ENCODE data around the gene ADPRHL1. TPM values are rescaled to one million over a fixed set of nuclear protein-coding genes. Genes with fewer than 3 reads are reported as not detected.

The ADPRHL1 gene
- total and polyA plus RNA-seq, 7 donors, result 1.2 to 7.8 (median 4.2) TPM

GRCh38 chr13:113408562-113408961 lies 44.7 kb downstream of the ADPRHL1 start:
- H3K27me3 ChIP-seq, result peaks cover 0 to 7% (median 0%) of the 10 kb centered on the region in 3 donors
- intact Hi-C loops (cut with DNase I), result no loop called here

GRCh38 chr13:113407531-113408393 lies 45.5 kb downstream of the ADPRHL1 start:
- Histone ChIP-seq H3K27me3 (peaks cover 0 to 3% (median 0%) of the 10 kb centered on the region in 3 donors), H3K36me3 (no peaks in the 10 kb centered on the region), H3K4me3 (no peak overlapping the region), H3K9me3 (no peaks in the 10 kb centered on the region), H3K4me1 (peaks cover 0 to 23% (median 20%) of the 10 kb centered on the region in 4 donors), H3K27ac (no peak overlapping the region)
- intact Hi-C loops (cut with DNase I), result no loop called here
- TF ChIP-seq EP300 (IDR thresholded peaks at IDR 0.05) (no peak), POLR2A (IDR thresholded peaks at IDR 0.05) (no peak), POLR2AphosphoS5 (IDR thresholded peaks at IDR 0.05) (no peak), CTCF (IDR thresholded peaks at IDR 0.05) (no peak)
- 82 to 88% methylated on average over 41 of the region's 41 CpGs for WGBS, 2 donors
- peak; percentile 61 for DNase-seq

More at GRCh38 chr13:113408562-113408961, 44.7 kb downstream of the ADPRHL1 start:
- Histone ChIP-seq H3K9me3 (no peaks in the 10 kb centered on the region), H3K4me1 (peaks cover 0 to 29% (median 24%) of the 10 kb centered on the region in 4 donors), H3K36me3 (no peaks in the 10 kb centered on the region), H3K27ac (no peak overlapping the region), H3K4me3 (no peak overlapping the region)
- DNase-seq, result peak; percentile 17
- 85 to 87% methylated on average over 3 of the region's 3 CpGs for WGBS, 2 donors
- TF ChIP-seq EP300 (IDR thresholded peaks at IDR 0.05) (no peak), CTCF (IDR thresholded peaks at IDR 0.05) (no peak), POLR2AphosphoS5 (IDR thresholded peaks at IDR 0.05) (no peak), POLR2A (IDR thresholded peaks at IDR 0.05) (no peak)

GRCh38 chr13:113407103-113407530 lies 46.2 kb downstream of the ADPRHL1 start:
- intact Hi-C loops (cut with DNase I), result no loop called here
- peaks cover 0 to 3% (median 0%) of the 10 kb centered on the region in 3 donors for H3K27me3 ChIP-seq
- DNase-seq, result peak; percentile 49
- H3K36me3 ChIP-seq, result no peaks in the 10 kb centered on the region
- no peak overlapping the region for H3K4me3 ChIP-seq
- 82 to 87% methylated on average over 21 of the region's 21 CpGs for WGBS, 2 donors
- no peak overlapping the region for H3K27ac ChIP-seq
- no peaks in the 10 kb centered on the region for H3K9me3 ChIP-seq
- H3K4me1 ChIP-seq, result peaks cover 0 to 23% (median 20%) of the 10 kb centered on the region in 4 donors
- no peak for TF ChIP-seq POLR2A (IDR thresholded peaks at IDR 0.05)
- no peak for TF ChIP-seq EP300 (IDR thresholded peaks at IDR 0.05)
- TF ChIP-seq CTCF (IDR thresholded peaks at IDR 0.05), result no peak
- no peak for TF ChIP-seq POLR2AphosphoS5 (IDR thresholded peaks at IDR 0.05)

- Histone ChIP-seq H3K9me3 (no peaks in the 10 kb centered on the region), H3K36me3 (no peaks in the 10 kb centered on the region), H3K27ac (no peak overlapping the region), H3K27me3 (peaks cover 0 to 9% (median 0%) of the 10 kb centered on the region in 3 donors), H3K4me3 (no peak overlapping the region), H3K4me1 (peaks cover 0 to 17% (median 16%) of the 10 kb centered on the region in 4 donors)
- WGBS, 2 donors, result 83 to 87% methylated on average over 28 of the region's 28 CpGs
- no peak for TF ChIP-seq POLR2AphosphoS5 (IDR thresholded peaks at IDR 0.05)
- no peak for TF ChIP-seq CTCF (IDR thresholded peaks at IDR 0.05)
- no peak for TF ChIP-seq EP300 (IDR thresholded peaks at IDR 0.05)
- no peak for TF ChIP-seq POLR2A (IDR thresholded peaks at IDR 0.05)
- intact Hi-C loops (cut with DNase I), result no loop called here
- DNase-seq, result peak; percentile 26
Observed at GRCh38 chr13:113406321-113407102, 46.8 kb downstream of the ADPRHL1 start.

All from sigmoid colon (tissue), 7 donors.